GM12892 (cell line): ENCODE results near the gene SV2C.

ENCODE experiments used
- POLR2A ChIP-seq: IDR thresholded peaks from 2 replicates; pipeline ENCODE4 v1.6.1; 2011; ENCODE audit warnings: low read depth, low read length, control low read depth
- POLR2AphosphoS5 ChIP-seq: IDR thresholded peaks from 2 replicates; pipeline ENCODE4 v1.6.1; 2011; ENCODE audit warnings: low read depth, low read length, control low read depth
- TAF1 ChIP-seq: IDR thresholded peaks from 2 replicates; pipeline ENCODE4 v1.6.1; 2011; ENCODE audit warnings: low read depth, mild to moderate bottlenecking, control low read depth, low read length, borderline replicate concordance

DNA sequence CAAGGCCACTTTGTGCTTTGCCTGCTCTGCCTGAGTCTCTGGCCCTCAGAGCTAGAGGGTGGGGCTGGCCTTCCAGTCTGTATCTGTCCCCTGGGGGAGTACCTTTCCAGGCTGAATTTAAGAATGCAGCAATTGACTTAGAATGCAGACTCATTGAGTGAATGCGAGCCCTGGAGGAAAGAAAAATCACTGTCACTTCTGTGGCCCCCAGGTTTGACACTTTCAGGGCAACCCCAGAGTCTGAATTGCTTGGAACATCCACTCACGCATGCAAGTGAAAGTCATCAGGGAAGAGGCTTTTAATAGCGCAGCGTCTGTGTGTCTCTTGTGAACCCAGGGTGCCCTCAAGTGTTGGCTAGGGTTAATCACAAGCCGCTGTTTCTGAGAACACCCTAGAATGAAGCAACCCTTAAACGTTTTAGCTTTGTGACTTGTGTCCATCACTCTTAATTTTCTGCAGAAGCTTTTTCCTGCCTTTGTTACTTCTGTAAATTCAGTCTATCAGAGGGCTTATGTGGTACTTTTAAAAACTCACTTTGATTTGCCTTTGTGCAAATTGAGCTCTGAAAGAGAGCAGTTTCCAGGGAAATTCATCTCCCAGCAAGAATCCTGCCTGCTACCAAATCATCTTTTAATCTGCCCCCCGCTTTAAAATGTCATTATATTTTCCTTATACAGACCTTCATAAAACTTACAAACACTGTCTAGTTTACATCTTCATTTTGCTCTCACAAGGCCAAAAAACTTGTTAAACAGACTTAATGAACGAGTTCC is 173.1 kb downstream of the SV2C start:
- TF ChIP-seq TAF1: no peak
- no peak for TF ChIP-seq POLR2A
- TF ChIP-seq POLR2AphosphoS5: no peak
